Cardiac fibroblast (primary cell): ENCODE data around the gene MAN1B1.
"Not testable (repeated sequence)": the region's sequence is repeated elsewhere in the genome, so short reads cannot be mapped to it uniquely, and the experiment has no call there.

Experiments used
- DNase-seq, 2 donors: peaks; one replicate each; pipeline versions ENCODE4 v3.0.0 to v3.0.0-alpha.2; 2010; ENCODE audit warnings: low read depth in 2 of 2
- H3K4me3 ChIP-seq, 2 donors: replicated peaks in 1 of 2; 1 replicate in 1 of 2; 2 replicates in 1 of 2; pipeline ENCODE4 v1.5.1; 2011; ENCODE audit warnings: low read depth in 2 of 2, low read length in 2 of 2, mild to moderate bottlenecking in 2 of 2, moderate library complexity in 1 of 2
- CTCF ChIP-seq: IDR thresholded peaks from one replicate; pipeline ENCODE4 v1.5.1; 2011; ENCODE audit warnings: low read depth, mild to moderate bottlenecking, low read length, inconsistent platforms

The MAN1B1 gene

GRCh38 chr9:137117269-137117731, 30.5 kb downstream of the MAN1B1 start:
- DNase-seq, result no peak
- no peak for TF ChIP-seq CTCF
- no peak overlapping the region for H3K4me3 ChIP-seq

- not testable (repeated sequence) for DNase-seq, H3K4me3 ChIP-seq
Observed at GRCh38 chr9:137118092-137118603, 31.4 kb downstream of the MAN1B1 start.

- not testable (repeated sequence) for H3K4me3 ChIP-seq, DNase-seq
Observed at GRCh38 chr9:137121927-137122795, 35.4 kb downstream of the MAN1B1 start.

GRCh38 chr9:137122796-137123467, 36.1 kb downstream of the MAN1B1 start:
- not testable (repeated sequence) for H3K4me3 ChIP-seq, DNase-seq

- DNase-seq, result no peak
- H3K4me3 ChIP-seq, result no peak overlapping the region
- no peak for TF ChIP-seq CTCF
Observed at GRCh38 chr9:137123468-137123837, 36.7 kb downstream of the MAN1B1 start.

GRCh38 chr9:137123952-137124462, 37.2 kb downstream of the MAN1B1 start:
- not testable (repeated sequence) for DNase-seq

GRCh38 chr9:137126786-137127185, 40.0 kb downstream of the MAN1B1 start:
- H3K4me3 ChIP-seq, result no peak overlapping the region
- no peak for DNase-seq
- TF ChIP-seq CTCF, result no peak

More at GRCh38 chr9:137123952-137124462, 37.2 kb downstream of the MAN1B1 start:
- H3K4me3 ChIP-seq, result not testable (repeated sequence)

- peak overlapping the region; percentile 3 to 32 for H3K4me3 ChIP-seq
- no peak for TF ChIP-seq CTCF
- DNase-seq, result peak; percentile 32 to 38
Observed at GRCh38 chr9:137127301-137128157, 40.7 kb downstream of the MAN1B1 start.
